ENCODE measurements around the gene SLC22A3.

GRCh38 chr6:160395187-160395586 is 47.0 kb downstream of the SLC22A3 start:
- TF ChIP-seq CTCF (conservative IDR thresholded peaks at IDR 0.05; ENCODE audit: low read length) = no peak
- no peak for TF ChIP-seq EZH2phosphoT487 (IDR thresholded peaks at IDR 0.05; ENCODE audit: borderline replicate concordance, low read depth, low read length)

Measured in OCI-LY7 (cell line).